Tibial nerve (tissue), 4 donors: Measurements from ENCODE around the gene TEX44. TPM values are rescaled to one million over a fixed set of nuclear protein-coding genes. Genes with fewer than 3 reads are reported as not detected.
A peak's percentile ranks its signal among the peaks of the same experiment; 100 is the strongest.

Source experiments
- DNase-seq, 2 donors: peaks; one replicate each; pipeline ENCODE4 v3.0.0-alpha.2; 2019; ENCODE audit warnings: low spot score in 2 of 2
- H3K27ac ChIP-seq, 4 donors: fragments of 200-600 bp; sonication (generic) in 3 of 4; one replicate each; pipeline ENCODE4 v1.5.1; 2017 to 2019; ENCODE audit warnings: mild to moderate bottlenecking in 1 of 4
- H3K27me3 ChIP-seq, 2 donors: fragments of 200-600 bp; sonication (generic) in 1 of 2; one replicate each; pipeline versions ENCODE4 v1.5.1 to v1.6.0; 2017 to 2019
- H3K36me3 ChIP-seq, 3 donors: fragments of 200-600 bp; sonication (generic); one replicate each; pipeline ENCODE4 v1.5.1; 2018 to 2019
- H3K4me1 ChIP-seq, 4 donors: fragments of 200-600 bp; sonication (generic) in 3 of 4; one replicate each; pipeline ENCODE4 v1.5.1; 2017 to 2019
- H3K4me3 ChIP-seq, 4 donors: fragments of 200-600 bp; sonication (generic) in 3 of 4; one replicate each; pipeline ENCODE4 v1.5.1; 2017 to 2019; ENCODE audit warnings: mild to moderate bottlenecking in 1 of 4, moderate library complexity in 1 of 4
- H3K9me3 ChIP-seq, 4 donors: fragments of 200-600 bp; sonication (generic) in 3 of 4; one replicate each; pipeline ENCODE4 v1.5.1; 2017 to 2019
- CTCF ChIP-seq, 5 experiments: fragments of 200-600 bp in 3 of 5; fragments of 450-650 bp in 2 of 5; sonication (generic) in 3 of 5; IDR thresholded peaks; one replicate each; pipeline ENCODE4 v1.5.1; 2016 to 2019; ENCODE audit warnings: antibody characterized with exemption in 5 of 5, mild to moderate bottlenecking in 3 of 5, moderate library complexity in 2 of 5
- EP300 ChIP-seq, 2 donors: sonication (generic); formaldehyde crosslinking; IDR thresholded peaks; one replicate each; pipeline ENCODE4 v1.6.1; 2017; ENCODE audit warnings: antibody characterized with exemption in 2 of 2, mild to moderate bottlenecking in 1 of 2
- POLR2A ChIP-seq, 2 donors: fragments of 450-650 bp; IDR thresholded peaks; one replicate each; pipeline ENCODE4 v1.6.1; 2017; ENCODE audit warnings: antibody characterized with exemption in 2 of 2, mild to moderate bottlenecking in 2 of 2, moderate library complexity in 2 of 2
- WGBS, 2 donors: methylation state at CpG; one replicate each; pipeline ENCODE4 v1.1.5; 2018; 5-methylcytosine and 5-hydroxymethylcytosine counted together
- total RNA-seq, 4 donors: library from RNA; depleted of rRNA; stranded (reverse); fragments of >200 nt; gene quantifications; one replicate each; pipeline ENCODE4 v1.1.0, GENCODE V29; 2016

Gene TEX44
- total RNA-seq, 4 donors from 2014 or later = not detected

DNA sequence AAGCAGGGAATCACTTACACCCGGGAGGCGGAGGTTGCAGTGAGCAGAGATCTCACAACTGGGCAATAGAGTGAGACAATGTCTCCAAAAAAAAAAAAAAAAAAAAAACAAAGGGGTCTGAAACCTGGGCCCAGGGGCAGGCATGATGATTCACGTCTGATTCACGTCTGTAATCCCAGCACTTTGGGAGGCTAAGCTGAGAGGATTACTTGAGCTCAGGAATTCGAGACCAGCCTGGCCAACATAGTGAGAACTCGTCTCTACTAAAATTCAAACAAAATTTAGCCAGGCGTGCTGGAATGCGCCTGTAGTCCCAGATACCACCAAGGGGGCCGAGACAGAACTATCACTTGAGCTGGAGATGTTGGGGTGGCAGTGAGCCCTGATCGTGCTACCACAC is 30.3 kb downstream of the TEX44 start:
- 89 to 95% methylated on average over 10 of the region's 10 CpGs for WGBS, 2 donors

GRCh38 chr2:231626449-231626848 is 33.8 kb downstream of the TEX44 start:
- Histone ChIP-seq H3K36me3 (no peaks in the 10 kb centered on the region), H3K27ac (peak overlapping the region in 2 of 4 donors; percentile 51 to 93), H3K9me3 (no peaks in the 10 kb centered on the region), H3K27me3 (no peaks in the 10 kb centered on the region), H3K4me1 (peaks cover 0 to 40% (median 7%) of the 10 kb centered on the region in 4 donors), H3K4me3 (no peak overlapping the region)
- WGBS, 2 donors = 78 to 95% methylated on average over 6 of the region's 6 CpGs
- TF ChIP-seq CTCF (IDR thresholded peaks at IDR 0.05) (no peak), POLR2A (IDR thresholded peaks at IDR 0.05) (no peak), EP300 (IDR thresholded peaks at IDR 0.05) (no peak)
- no peak for DNase-seq

More for the DNA sequence above, 30.3 kb downstream of the TEX44 start:
- Histone ChIP-seq H3K27me3 (no peaks in the 10 kb centered on the region), H3K36me3 (no peaks in the 10 kb centered on the region), H3K27ac (no peak overlapping the region), H3K4me1 (peaks cover 0 to 45% (median 9%) of the 10 kb centered on the region in 4 donors), H3K9me3 (no peaks in the 10 kb centered on the region), H3K4me3 (no peak overlapping the region)
- TF ChIP-seq CTCF (IDR thresholded peaks at IDR 0.05) = no peak
- no peak for TF ChIP-seq EP300 (IDR thresholded peaks at IDR 0.05)
- no peak for TF ChIP-seq POLR2A (IDR thresholded peaks at IDR 0.05)
- DNase-seq = no peak

DNA sequence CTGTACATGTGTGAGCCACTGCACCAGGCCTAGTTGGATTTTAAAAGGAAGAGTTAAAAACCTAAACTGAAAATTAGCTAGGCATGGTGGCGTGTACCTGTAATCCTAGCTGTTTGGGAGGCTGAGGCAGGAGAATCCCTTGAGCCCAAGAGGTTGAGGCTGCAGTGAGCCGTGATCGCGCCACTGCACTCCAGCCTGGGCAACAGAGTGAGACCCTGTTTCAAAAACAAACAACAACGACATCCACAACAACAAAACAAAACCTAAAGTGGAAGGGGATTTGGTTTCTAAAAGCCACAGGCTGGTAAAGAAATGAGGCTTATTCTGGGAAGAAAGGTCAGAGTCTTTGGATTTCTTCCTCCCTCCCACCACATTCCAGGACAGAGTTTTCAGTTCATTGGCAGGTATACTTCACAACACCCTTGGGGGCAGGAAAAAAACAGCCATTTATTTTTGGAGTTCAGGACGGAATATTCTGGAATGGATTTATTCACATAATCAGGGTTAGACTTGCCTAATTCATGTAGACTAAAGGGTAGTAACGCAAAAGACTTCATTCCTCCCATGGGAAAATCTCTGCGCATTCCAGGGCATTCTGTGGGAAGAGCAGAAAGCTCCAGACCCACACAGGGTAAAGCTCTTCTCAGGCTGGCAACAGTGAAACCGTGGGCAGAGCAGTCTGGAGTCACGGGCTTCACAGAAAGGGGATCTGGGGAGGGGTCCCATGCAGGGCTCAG is 34.9 kb downstream of the TEX44 start:
- H3K27ac ChIP-seq = peak overlapping the region; percentile 70 to 93 (median 90)
- DNase-seq = no peak
- no peaks in the 10 kb centered on the region for H3K36me3 ChIP-seq
- WGBS, 2 donors = 32 to 37% methylated on average over 10 of the region's 10 CpGs
- peaks cover 0 to 34% (median 6%) of the 10 kb centered on the region in 4 donors for H3K4me1 ChIP-seq
- H3K4me3 ChIP-seq = peak overlapping the region in 2 of 4 donors; percentile 14 to 26
- H3K9me3 ChIP-seq = no peaks in the 10 kb centered on the region
- TF ChIP-seq CTCF (IDR thresholded peaks at IDR 0.05) (no peak), EP300 (IDR thresholded peaks at IDR 0.05) (peak; percentile 41 to 74)
- H3K27me3 ChIP-seq = no peaks in the 10 kb centered on the region

- Histone ChIP-seq H3K4me1 (peaks cover 0 to 28% (median 7%) of the 10 kb centered on the region in 4 donors), H3K27me3 (no peaks in the 10 kb centered on the region), H3K4me3 (no peak overlapping the region), H3K9me3 (no peaks in the 10 kb centered on the region), H3K36me3 (no peaks in the 10 kb centered on the region), H3K27ac (peak overlapping the region; percentile 4 to 71 (median 64))
- WGBS, 2 donors = 55 to 69% methylated on average over 14 of the region's 14 CpGs
- TF ChIP-seq CTCF (IDR thresholded peaks at IDR 0.05) (no peak), EP300 (IDR thresholded peaks at IDR 0.05) (peak in 1 of 2 donors; percentile 42), POLR2A (IDR thresholded peaks at IDR 0.05) (no peak)
- no peak for DNase-seq
Measured at GRCh38 chr2:231632559-231633142, 40.0 kb downstream of the TEX44 start.
